Mammary epithelial cell (primary cell): ENCODE results near the gene UNC119.

ENCODE experiments used
- EZH2 ChIP-seq: IDR thresholded peaks from 2 replicates; pipeline ENCODE4 v1.6.1; 2012; ENCODE audit warnings: low read length, inconsistent platforms, borderline replicate concordance
- TF ChIP-seq, protein P1 (sequence below), 2 donors: IDR thresholded peaks in 1 of 2; conservative IDR thresholded peaks in 1 of 2; 2 replicates each; pipeline ENCODE4 v1.5.1; 2011 to 2012; ENCODE audit warnings: inconsistent platforms in 2 of 2, low read length in 2 of 2, mild to moderate bottlenecking in 2 of 2, control low read depth in 1 of 2, low read depth in 1 of 2; ENCODE audit not compliant: insufficient read depth in 1 of 2; ENCODE audit errors: extremely low read depth in 1 of 2

GRCh38 chr17:28503420-28503819 lies 49.0 kb downstream of the UNC119 start:
- TF ChIP-seq, protein P1, sequence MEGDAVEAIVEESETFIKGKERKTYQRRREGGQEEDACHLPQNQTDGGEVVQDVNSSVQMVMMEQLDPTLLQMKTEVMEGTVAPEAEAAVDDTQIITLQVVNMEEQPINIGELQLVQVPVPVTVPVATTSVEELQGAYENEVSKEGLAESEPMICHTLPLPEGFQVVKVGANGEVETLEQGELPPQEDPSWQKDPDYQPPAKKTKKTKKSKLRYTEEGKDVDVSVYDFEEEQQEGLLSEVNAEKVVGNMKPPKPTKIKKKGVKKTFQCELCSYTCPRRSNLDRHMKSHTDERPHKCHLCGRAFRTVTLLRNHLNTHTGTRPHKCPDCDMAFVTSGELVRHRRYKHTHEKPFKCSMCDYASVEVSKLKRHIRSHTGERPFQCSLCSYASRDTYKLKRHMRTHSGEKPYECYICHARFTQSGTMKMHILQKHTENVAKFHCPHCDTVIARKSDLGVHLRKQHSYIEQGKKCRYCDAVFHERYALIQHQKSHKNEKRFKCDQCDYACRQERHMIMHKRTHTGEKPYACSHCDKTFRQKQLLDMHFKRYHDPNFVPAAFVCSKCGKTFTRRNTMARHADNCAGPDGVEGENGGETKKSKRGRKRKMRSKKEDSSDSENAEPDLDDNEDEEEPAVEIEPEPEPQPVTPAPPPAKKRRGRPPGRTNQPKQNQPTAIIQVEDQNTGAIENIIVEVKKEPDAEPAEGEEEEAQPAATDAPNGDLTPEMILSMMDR (conservative IDR thresholded peaks at IDR 0.05 in 1 of 2, IDR thresholded peaks at IDR 0.05 in 1 of 2; ENCODE audit: extremely low read depth in 1 of 2, insufficient read depth in 1 of 2, low read depth in 1 of 2, low read length in 2 of 2) = no peak
- no peak for TF ChIP-seq EZH2
